IPS-18a (cell line): ENCODE measurements around the gene KCNAB2.

Experiments
- H3K27ac ChIP-seq: one replicate; pipeline ENCODE4 v1.5.1; 2013; ENCODE audit warnings: low read length
- H3K27me3 ChIP-seq: one replicate; pipeline ENCODE4 v1.6.1; 2013; ENCODE audit warnings: mild to moderate bottlenecking, low read length; ENCODE audit not compliant: control insufficient read depth, insufficient read depth
- H3K36me3 ChIP-seq: one replicate; pipeline ENCODE4 v1.6.1; 2013; ENCODE audit warnings: low read depth, low read length; ENCODE audit not compliant: control insufficient read depth
- H3K4me1 ChIP-seq: one replicate; pipeline ENCODE4 v1.6.1; 2013; ENCODE audit warnings: low read depth, low read length; ENCODE audit not compliant: control insufficient read depth
- H3K4me3 ChIP-seq: one replicate; pipeline ENCODE4 v1.5.1; 2013; ENCODE audit warnings: low read length
- H3K9ac ChIP-seq: one replicate; pipeline ENCODE4 v1.6.1; 2013; ENCODE audit warnings: mild to moderate bottlenecking, low read length, moderate library complexity
- H3K9me3 ChIP-seq: one replicate; pipeline ENCODE4 v1.6.1; 2013; ENCODE audit warnings: low read depth, low read length; ENCODE audit not compliant: control insufficient read depth

KCNAB2 gene

GRCh38 chr1:6086762-6087376 is 41.2 kb downstream of the KCNAB2 start:
- Histone ChIP-seq H3K27ac (no peak overlapping the region), H3K9ac (no peak overlapping the region), H3K4me3 (no peak overlapping the region), H3K4me1 (no peaks in the 10 kb centered on the region), H3K36me3 (no peaks in the 10 kb centered on the region), H3K27me3 (no peaks in the 10 kb centered on the region), H3K9me3 (no peaks in the 10 kb centered on the region)

DNA sequence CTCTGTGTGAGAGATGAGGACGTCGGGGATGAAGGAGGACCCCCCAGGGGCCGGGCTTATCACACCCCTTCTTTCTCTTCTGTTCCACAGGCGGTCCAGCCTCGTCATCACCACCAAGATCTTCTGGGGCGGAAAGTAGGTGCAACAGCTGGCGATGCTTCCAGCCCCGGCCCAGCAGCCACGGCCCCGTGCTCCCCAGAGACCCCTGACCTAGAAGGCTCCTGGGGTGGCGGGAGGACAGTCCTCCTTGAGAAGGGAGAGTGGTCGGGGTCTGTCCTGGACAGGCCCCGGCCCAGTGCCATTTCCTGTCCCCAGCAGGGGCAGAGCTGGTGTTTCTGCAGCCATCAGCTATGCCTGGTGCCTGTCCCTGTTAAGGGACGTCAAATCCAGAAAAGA is 41.7 kb downstream of the KCNAB2 start:
- no peak overlapping the region for H3K27ac ChIP-seq
- H3K9me3 ChIP-seq: no peaks in the 10 kb centered on the region
- H3K9ac ChIP-seq: no peak overlapping the region
- H3K27me3 ChIP-seq: no peaks in the 10 kb centered on the region
- H3K4me3 ChIP-seq: no peak overlapping the region
- no peaks in the 10 kb centered on the region for H3K4me1 ChIP-seq
- H3K36me3 ChIP-seq: no peaks in the 10 kb centered on the region

- H3K9me3 ChIP-seq: no peaks in the 10 kb centered on the region
- H3K4me3 ChIP-seq: no peak overlapping the region
- no peaks in the 10 kb centered on the region for H3K36me3 ChIP-seq
- no peaks in the 10 kb centered on the region for H3K4me1 ChIP-seq
- no peaks in the 10 kb centered on the region for H3K27me3 ChIP-seq
- H3K9ac ChIP-seq: no peak overlapping the region
- H3K27ac ChIP-seq: no peak overlapping the region
These were observed 42.3 kb downstream of the KCNAB2 start for GRCh38 chr1:6087958-6088357.

- Histone ChIP-seq H3K36me3 (no peaks in the 10 kb centered on the region), H3K27me3 (no peaks in the 10 kb centered on the region), H3K27ac (no peak overlapping the region), H3K4me1 (no peaks in the 10 kb centered on the region), H3K9ac (no peak overlapping the region), H3K9me3 (no peaks in the 10 kb centered on the region), H3K4me3 (no peak overlapping the region)
These were observed 43.3 kb downstream of the KCNAB2 start for GRCh38 chr1:6088956-6089355.

DNA sequence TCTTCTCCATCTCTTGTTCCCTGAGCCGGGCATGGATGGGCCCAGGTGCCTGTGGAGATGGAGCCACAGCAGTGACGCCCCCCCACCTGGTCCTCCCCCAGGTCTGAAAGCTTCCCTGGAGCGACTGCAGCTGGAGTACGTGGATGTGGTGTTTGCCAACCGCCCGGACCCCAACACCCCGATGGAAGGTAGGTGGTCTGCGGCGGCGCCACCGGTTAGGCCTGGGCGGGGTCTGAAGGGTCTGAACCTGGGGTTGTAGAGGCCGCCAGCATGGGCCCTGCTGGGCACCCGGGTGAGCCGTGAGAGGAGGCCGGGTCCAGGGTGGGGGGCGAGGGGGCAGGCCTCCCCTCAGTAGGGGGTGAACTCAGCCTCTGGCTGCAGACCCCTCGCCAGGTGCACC is 44.6 kb downstream of the KCNAB2 start:
- Histone ChIP-seq H3K36me3 (no peaks in the 10 kb centered on the region), H3K4me1 (no peaks in the 10 kb centered on the region), H3K27me3 (no peaks in the 10 kb centered on the region)

GRCh38 chr1:6090996-6091822 is 45.5 kb downstream of the KCNAB2 start:
- Histone ChIP-seq H3K9me3 (no peaks in the 10 kb centered on the region), H3K9ac (no peak overlapping the region), H3K4me1 (no peaks in the 10 kb centered on the region), H3K36me3 (no peaks in the 10 kb centered on the region), H3K4me3 (no peak overlapping the region), H3K27ac (no peak overlapping the region), H3K27me3 (no peaks in the 10 kb centered on the region)

More for the DNA sequence above, 44.6 kb downstream of the KCNAB2 start:
- no peak overlapping the region for H3K9ac ChIP-seq
- H3K4me3 ChIP-seq: no peak overlapping the region
- H3K9me3 ChIP-seq: no peaks in the 10 kb centered on the region
- no peak overlapping the region for H3K27ac ChIP-seq

- Histone ChIP-seq H3K9ac (no peak overlapping the region), H3K27me3 (no peaks in the 10 kb centered on the region), H3K4me3 (no peak overlapping the region), H3K4me1 (no peaks in the 10 kb centered on the region), H3K36me3 (no peaks in the 10 kb centered on the region), H3K9me3 (no peaks in the 10 kb centered on the region), H3K27ac (no peak overlapping the region)
These were observed 46.1 kb downstream of the KCNAB2 start for GRCh38 chr1:6091823-6092109.

DNA sequence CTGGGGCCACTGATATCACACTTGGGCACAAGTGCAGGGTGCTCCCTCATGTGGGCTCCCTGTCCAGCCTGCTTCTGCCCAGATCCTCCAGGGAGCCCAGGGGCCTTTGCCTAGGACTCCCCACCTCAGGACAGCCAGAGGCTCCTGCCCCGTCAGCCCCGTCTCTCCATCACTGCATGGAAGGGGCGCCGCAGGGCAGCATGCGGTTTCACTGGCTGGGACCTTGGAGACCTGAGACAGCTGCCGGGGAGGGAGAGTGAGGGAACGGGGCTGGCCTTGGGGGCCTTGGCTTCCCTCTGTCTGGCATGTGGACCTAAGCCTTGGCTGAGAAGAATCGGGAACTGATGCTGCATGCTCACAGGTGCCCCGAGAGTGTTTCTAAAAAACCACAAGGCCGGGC is 46.5 kb downstream of the KCNAB2 start:
- no peak overlapping the region for H3K27ac ChIP-seq
- no peaks in the 10 kb centered on the region for H3K27me3 ChIP-seq
- no peak overlapping the region for H3K4me3 ChIP-seq
- H3K9me3 ChIP-seq: no peaks in the 10 kb centered on the region
- no peak overlapping the region for H3K9ac ChIP-seq
- H3K4me1 ChIP-seq: no peaks in the 10 kb centered on the region
- no peaks in the 10 kb centered on the region for H3K36me3 ChIP-seq

- H3K36me3 ChIP-seq: no peaks in the 10 kb centered on the region
- no peaks in the 10 kb centered on the region for H3K27me3 ChIP-seq
- no peaks in the 10 kb centered on the region for H3K9me3 ChIP-seq
- H3K9ac ChIP-seq: no peak overlapping the region
- no peak overlapping the region for H3K27ac ChIP-seq
- H3K4me1 ChIP-seq: no peaks in the 10 kb centered on the region
- no peak overlapping the region for H3K4me3 ChIP-seq
These were observed 47.4 kb downstream of the KCNAB2 start for GRCh38 chr1:6093071-6093470.

DNA sequence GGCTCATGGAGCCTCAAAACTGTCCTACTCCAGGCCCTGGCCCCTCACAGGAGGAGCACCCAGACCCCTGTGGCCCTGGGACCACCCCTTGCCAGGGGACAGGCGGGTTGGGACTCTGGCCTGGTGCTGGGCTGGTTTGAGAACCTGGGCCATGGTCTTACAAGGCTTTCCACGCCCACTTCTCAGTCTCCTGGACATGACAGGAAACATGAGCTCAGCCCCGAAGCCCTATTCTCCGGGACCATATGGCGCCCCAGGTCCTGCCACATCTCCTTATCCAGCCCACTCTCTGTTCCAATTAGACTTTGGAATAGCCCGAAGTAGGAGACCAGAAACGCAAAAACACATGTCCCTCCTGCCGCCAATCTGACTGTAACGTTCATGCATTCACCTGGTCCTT is 47.9 kb downstream of the KCNAB2 start:
- no peaks in the 10 kb centered on the region for H3K4me1 ChIP-seq
- no peak overlapping the region for H3K9ac ChIP-seq
- H3K27ac ChIP-seq: no peak overlapping the region
- H3K9me3 ChIP-seq: no peaks in the 10 kb centered on the region
- no peaks in the 10 kb centered on the region for H3K27me3 ChIP-seq
- no peak overlapping the region for H3K4me3 ChIP-seq
- no peaks in the 10 kb centered on the region for H3K36me3 ChIP-seq

GRCh38 chr1:6094246-6094645 is 48.6 kb downstream of the KCNAB2 start:
- Histone ChIP-seq H3K36me3 (no peaks in the 10 kb centered on the region), H3K4me3 (no peak overlapping the region), H3K9me3 (no peaks in the 10 kb centered on the region), H3K27me3 (no peaks in the 10 kb centered on the region), H3K4me1 (no peaks in the 10 kb centered on the region), H3K9ac (no peak overlapping the region), H3K27ac (no peak overlapping the region)
